Activated CD4-positive, alpha-beta T cell treated with anti-CD3 and anti-CD28 coated beads, Interleukin-2, amount 50 U/mL, for 4 hours (primary cell): ENCODE data around the gene SMIM7.

Source experiments
- DNase-seq, 2 experiments: peaks; one replicate each; pipeline ENCODE4 v3.0.0-alpha.2; 2020

SMIM7 gene

GRCh38 chr19:16620018-16620417, 39.9 kb downstream of the SMIM7 start:
- no peak for DNase-seq

DNA sequence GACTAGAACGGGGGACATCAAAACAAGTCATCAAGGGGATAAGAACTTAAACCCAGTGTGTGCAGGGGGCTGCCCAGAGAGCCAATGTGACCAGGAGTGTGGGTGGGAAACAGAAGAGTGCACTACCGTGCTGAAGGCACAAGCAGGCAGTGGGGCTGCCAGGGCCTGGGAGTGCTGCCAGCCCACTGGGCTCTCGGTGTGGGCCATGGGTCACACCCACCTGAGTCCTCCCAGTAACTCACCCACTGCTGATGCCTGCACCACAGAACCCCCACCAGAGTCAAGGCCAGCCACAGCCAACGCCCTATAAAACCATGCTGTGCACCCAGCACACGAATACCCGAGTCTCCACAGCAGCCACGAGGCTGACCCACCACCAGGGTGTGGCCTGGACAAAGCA, 40.5 kb downstream of the SMIM7 start:
- no peak for DNase-seq

DNA sequence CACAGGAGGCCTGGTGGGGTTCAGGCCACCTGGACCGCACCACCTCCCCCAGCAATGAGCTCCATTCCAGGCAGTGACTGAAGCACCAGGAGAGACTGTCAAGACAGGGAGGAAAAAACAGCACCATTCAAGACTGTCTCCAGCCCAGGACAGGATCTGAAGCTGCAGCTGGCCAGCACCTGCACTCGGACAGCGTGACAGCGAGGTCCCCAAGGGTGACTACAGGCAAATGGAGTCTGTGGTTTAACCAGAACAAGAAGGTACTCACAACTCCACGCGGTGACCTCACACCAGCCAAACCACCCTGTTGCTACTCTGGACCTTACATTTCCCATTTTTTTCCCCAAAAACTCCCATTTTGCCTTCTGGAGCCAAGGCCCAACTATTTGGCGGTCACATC, 41.7 kb downstream of the SMIM7 start:
- DNase-seq: no peak

DNA sequence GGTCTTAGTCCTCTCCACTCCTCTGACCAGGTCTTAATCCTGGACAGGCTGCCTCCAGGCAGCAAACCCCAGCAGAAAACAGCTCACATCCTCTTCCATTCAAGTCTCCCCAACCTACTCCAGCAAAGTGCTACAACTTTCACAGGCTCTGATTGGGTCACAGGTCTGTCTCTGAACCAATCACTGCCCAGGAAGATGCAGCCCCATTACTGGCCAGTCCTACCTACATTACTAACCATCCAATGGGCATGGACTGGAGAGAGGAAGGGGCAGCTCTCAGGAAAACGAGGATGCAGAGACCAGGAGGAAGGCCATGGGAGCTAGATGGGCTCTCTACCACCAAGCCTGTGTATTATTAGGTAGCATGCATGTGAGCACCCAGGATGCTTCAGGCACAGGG, 44.1 kb downstream of the SMIM7 start:
- DNase-seq: no peak

DNA sequence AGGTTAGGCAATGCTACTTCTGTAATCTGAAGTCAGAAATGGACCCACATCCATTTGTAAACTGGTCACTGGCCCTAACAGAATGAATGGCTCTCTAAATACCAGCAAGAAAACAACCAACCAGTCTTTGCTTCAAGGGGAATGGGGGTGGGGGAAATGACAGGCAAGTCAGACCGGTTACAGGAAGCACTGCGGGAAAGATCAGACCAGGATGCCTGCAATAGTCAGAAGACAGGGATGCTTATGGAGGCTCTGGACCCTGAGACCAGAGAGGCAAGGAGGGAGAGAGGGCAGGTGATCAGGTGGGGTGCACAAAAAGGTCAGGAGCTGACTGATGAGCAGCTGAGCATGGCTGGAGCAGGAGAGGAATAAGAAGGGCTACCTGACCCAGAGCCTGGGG, 45.0 kb downstream of the SMIM7 start:
- no peak for DNase-seq

- DNase-seq: no peak
Observed at GRCh38 chr19:16613841-16614240, 46.1 kb downstream of the SMIM7 start.

DNA sequence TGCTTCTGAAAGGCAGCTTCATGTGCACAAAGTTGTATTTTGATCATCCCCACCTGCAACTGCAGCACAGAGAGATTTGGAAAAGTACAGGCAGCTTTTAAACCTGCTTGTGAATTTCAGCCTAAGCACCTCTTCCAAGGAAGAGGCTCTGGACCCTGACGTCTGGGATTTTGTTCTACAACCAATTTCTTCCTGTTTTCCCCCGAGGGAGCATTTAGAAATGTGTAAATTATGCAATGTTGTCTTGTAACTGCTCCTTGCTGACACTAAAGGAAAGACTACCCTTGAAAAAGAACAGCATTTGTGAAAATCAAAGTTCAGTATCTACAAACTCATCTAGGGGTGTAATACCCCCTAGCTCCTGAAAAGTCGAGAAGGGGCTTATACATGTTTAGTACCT, 47.3 kb downstream of the SMIM7 start:
- no peak for DNase-seq

DNA sequence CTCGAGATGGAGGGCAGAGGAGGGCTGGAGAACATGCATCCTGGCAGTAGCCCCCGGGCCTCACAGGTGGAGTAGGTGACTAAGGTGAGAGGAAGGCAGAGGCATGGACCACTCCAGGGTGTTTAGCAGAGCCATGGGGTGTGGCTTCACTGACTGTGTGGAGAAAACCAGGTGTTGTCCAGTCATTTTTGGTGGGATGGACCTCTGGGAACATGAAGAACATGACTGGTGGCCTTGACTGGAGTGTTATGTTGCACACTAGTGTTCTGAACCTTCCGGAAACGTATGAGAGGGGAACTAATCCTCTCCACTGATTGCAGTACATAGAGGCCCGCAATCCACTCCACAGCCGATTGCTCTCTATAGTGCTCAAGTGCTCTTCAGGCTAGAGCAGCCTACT, 48.8 kb downstream of the SMIM7 start:
- no peak for DNase-seq

GRCh38 chr19:16609511-16610200, 50.3 kb downstream of the SMIM7 start:
- DNase-seq: no peak

DNA sequence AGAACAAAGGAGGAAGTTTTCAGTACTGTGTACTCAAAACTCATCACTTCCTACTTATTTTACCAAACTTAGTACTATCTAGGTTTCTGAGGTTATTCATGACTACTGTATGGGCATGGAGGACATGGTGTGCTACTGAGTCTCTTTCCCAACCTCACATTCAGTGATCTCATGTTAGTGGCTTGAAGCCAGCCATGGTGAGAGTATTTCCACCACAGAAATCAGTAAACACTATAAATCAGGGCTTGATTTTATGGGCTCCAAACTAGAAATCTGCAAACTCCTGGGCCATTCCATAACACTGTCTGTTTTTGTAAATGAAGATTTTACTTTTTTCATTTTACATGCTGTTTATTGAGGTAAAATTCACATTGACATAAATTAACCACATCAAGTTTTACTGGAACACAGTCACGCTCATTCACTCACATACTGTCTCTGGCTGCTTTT, 51.6 kb downstream of the SMIM7 start:
- no peak for DNase-seq

DNA sequence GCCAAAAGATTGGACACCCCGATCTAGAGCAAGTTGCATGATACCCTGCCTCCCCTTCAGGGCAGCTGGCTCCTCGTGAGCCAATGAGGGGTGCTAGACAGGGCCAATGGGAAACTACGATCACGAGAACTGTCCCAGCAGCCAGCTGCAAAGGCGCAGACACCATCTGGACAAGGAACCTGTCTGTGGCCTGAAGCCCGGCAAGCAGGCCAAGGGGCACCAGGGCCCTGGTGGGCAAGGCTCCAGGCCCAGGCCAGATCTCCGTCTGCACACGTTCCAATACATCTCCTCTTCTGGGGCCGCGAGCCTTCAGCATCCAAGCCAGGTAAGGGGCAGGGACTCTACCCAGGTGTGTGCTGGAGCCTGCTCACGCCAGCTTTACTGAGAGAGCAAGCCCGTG, 52.1 kb downstream of the SMIM7 start:
- DNase-seq: no peak

- no peak for DNase-seq
Observed at GRCh38 chr19:16605553-16605994, 54.4 kb downstream of the SMIM7 start.

DNA sequence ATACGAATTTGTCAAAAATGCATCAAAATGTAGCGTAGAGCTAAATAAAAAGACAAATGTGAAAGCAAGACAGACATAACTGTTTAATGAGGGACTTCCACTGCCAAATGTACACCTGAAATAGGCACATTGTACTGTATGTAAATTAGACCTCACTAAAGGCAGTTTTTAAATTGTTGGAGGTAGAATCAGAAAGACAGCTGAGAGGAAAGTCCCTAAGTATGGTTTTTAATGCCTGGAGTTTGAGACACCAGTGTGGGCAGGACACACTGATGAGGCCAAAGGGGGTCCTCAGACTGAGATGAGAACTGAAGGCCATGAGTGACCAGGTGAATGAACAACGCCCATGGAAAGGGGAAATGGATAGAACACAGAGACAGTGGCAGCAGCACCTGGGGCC, 54.8 kb downstream of the SMIM7 start:
- DNase-seq: no peak

GRCh38 chr19:16604615-16605014, 55.3 kb downstream of the SMIM7 start:
- DNase-seq: no peak

- DNase-seq: no peak
Observed at GRCh38 chr19:16603090-16603489, 56.9 kb downstream of the SMIM7 start.

DNA sequence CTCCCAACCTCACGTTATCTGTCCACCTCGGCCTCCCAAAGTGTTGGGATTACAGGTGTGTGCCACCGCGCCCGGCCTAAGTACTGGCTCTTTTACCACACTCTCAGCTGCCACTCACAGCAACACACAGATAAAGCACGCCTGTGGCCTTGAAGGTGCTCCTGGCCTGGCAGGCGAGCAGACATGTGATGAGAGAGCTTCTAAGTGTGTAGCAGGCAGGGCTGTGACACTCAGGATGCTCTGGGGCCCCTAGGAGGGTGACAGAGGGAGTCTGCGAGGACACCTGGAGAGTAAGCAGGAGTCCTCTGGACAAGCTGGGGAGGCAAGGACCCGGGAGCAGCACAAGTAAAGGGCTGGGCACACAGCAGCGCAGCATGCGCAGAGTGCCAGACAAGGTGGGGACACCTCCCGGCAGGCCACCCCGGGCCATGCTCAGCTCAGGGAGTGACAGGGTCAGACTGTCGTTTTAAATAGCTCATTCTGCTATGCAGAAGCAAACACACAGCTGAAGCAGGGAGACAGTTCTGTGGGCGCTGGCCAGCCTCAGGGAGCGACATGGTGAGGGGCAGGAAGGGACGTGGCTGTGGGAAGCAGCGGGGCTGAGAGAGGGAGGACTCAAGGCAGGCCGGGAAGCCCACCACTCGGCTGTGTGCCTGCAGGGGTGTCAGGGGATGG, 58.4 kb downstream of the SMIM7 start:
- DNase-seq: no peak

DNA sequence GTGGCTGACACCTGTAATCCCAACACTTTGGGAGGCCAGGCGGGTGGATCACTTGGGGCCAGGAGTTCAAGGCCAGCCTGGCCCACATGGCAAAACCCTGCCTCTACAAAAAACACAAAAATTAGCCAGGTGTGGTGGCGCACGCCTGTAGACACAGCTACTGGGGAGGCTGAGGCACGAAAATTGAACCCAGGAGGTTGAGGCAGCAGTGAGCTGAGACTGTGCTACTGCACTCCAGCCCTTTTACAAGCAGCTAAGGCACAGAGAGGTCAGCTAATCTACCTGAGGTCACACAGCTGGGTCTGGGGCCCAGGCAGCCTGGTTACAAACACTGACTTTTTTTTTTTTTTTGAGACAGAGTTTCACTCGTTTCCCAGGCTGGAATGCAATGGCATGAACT, 59.1 kb downstream of the SMIM7 start:
- no peak for DNase-seq

DNA sequence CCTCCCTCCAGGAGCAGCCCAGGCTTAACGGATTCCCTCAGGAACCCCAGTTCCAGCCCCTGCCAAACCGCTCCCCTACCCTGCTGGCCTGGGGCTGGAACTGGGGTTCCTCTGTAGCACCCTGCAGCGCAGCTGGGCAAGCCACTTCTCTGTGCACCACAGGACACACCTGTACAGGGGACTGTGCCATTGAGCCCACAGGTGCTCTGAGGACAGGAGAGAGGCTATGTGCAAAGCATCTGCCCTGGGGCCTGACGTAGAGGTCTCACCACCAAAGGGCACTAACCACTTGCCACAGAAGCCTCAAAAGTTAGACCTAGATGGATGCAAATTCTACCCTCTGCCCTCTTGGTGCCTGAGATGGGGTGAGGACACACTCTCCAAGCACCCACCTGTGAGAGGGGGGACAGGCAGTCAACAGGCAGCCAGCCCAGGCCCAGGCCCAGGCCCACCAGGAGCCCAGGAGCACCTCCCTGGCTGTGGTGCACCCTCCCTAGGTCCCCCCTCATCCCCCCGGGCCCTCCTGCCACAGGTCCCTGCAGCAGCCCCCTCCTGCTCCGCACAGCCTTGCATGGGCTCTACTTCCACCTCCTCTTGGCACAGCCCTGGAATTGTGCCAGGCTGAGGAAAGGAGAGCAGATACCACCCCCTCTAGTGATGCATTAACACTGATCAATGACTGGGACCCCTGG, 60.1 kb downstream of the SMIM7 start:
- no peak for DNase-seq

- no peak for DNase-seq
Observed at GRCh38 chr19:16598848-16599247, 61.1 kb downstream of the SMIM7 start.

DNA sequence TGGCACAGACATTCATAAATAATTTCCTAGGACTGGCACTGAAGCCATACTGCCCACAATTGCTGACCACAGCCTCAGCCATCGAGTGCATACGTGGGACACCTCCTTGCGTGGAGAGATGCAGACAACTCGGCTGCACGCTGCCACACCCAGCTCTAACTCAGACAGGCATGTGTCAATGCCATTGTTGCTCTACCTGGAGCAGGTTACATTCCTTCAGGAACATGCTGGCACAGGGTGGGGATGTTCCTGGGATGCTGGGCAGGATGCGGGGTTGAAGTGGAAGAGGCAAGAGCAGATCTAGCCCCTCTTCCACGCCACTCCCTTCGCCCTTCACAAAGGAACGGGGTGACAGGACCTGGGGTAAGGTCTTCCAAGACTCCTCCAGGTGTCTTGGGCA, 63.5 kb downstream of the SMIM7 start:
- no peak for DNase-seq
